ENCODE results near the gene NECAB2.

NECAB2 gene

GRCh38 chr16:84026606-84027005 is 58.6 kb downstream of the NECAB2 start:
- no peak overlapping the region for H3K4me3 ChIP-seq (ENCODE audit: low read depth, low read length)
- no peaks in the 10 kb centered on the region for H3K4me1 ChIP-seq (ENCODE audit: control insufficient read depth, insufficient read depth, low read length)
- H3K27me3 ChIP-seq (ENCODE audit: control insufficient read depth, insufficient read depth, low read length) = no peaks in the 10 kb centered on the region
- H3K9ac ChIP-seq (ENCODE audit: low read depth, low read length) = no peak overlapping the region
- H3K9me3 ChIP-seq (ENCODE audit: control insufficient read depth, insufficient read depth, low read length) = no peaks in the 10 kb centered on the region
- no peaks in the 10 kb centered on the region for H3K36me3 ChIP-seq (ENCODE audit: control insufficient read depth, insufficient read depth, low read length)

DNA sequence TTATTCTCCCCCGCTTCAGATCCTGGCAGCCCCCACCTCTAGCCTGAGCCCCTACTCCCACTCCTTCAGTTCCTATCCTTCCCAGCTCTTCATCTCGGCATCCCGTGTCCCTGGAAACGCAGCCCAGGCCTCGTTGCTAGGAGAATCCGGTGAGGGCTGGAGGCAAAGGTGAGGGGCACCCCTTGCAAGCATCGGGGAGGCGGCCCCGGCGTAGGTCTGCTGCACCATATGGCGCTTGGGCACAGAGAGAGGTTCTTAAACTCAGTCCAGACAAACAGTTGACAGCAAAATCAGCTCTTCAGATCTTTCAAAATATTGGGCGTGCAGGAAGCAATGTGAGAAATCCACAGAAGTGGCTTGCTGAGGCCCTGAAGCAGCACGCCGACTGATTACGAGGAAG is 59.6 kb downstream of the NECAB2 start:
- H3K4me1 ChIP-seq (ENCODE audit: control insufficient read depth, insufficient read depth, low read length) = no peaks in the 10 kb centered on the region
- H3K9ac ChIP-seq (ENCODE audit: low read depth, low read length) = no peak overlapping the region
- H3K27me3 ChIP-seq (ENCODE audit: control insufficient read depth, insufficient read depth, low read length) = no peaks in the 10 kb centered on the region
- H3K36me3 ChIP-seq (ENCODE audit: control insufficient read depth, insufficient read depth, low read length) = no peaks in the 10 kb centered on the region
- no peaks in the 10 kb centered on the region for H3K9me3 ChIP-seq (ENCODE audit: control insufficient read depth, insufficient read depth, low read length)
- no peak overlapping the region for H3K4me3 ChIP-seq (ENCODE audit: low read depth, low read length)

DNA sequence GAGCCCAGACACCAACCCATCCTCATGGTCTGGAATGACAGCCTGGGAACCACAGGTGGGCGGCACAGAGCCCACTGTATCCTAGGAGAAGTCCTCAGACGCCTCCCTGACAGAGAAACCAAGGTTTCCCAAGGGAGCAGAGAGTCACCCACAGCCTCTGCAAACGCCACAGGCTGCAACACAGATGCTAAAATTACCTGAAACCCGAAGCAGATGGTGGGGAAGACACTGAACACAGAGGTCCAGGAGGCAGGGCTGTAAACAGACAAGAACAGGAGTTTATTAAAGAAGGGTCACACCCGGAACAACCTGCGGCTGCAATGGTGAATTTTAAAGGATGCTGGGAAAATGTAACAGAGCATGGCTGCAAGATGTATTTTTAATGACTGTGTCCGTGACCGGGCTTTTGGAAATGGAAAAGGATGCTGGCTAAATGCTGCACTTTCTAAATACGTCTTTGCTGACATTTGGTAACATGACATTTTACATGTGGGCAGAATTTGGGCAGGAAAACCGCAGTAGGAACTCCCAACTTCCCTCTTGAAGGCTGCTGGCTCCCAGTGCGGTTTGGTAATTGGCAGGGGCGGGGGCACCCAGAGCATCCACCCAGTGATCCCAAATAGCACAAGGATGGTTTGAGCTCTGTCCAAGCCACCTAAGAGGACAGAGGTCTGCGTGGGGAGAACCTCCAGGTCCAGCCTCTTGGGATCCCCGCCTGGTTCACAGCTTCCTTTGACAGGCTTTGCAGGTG is 61.4 kb downstream of the NECAB2 start:
- Histone ChIP-seq H3K4me1 (ENCODE audit: control insufficient read depth, insufficient read depth, low read length) (no peaks in the 10 kb centered on the region), H3K9ac (ENCODE audit: low read depth, low read length) (no peak overlapping the region), H3K27me3 (ENCODE audit: control insufficient read depth, insufficient read depth, low read length) (no peaks in the 10 kb centered on the region), H3K4me3 (ENCODE audit: low read depth, low read length) (no peak overlapping the region), H3K9me3 (ENCODE audit: control insufficient read depth, insufficient read depth, low read length) (no peaks in the 10 kb centered on the region), H3K36me3 (ENCODE audit: control insufficient read depth, insufficient read depth, low read length) (no peaks in the 10 kb centered on the region)

DNA sequence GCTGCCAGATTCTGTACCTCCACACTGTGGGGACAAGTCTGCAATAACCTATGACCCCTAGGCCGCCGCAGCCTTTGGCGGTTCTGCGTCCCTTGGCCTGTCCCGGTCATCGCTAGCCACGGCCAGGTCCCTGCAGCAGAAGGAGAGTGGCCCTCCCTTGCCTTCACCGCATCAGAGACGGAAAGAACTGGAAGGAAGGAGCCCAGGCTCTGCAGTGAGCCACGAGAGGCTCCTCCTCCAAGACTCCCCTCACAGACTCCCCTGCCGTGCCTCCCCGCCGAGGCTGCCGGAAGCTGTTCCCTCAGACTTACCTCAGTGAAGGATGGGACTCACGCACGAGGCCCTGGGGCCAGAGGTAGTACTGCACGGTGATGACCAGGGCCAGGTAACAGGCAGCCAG is 63.5 kb downstream of the NECAB2 start:
- no peaks in the 10 kb centered on the region for H3K36me3 ChIP-seq (ENCODE audit: control insufficient read depth, insufficient read depth, low read length)
- no peaks in the 10 kb centered on the region for H3K4me1 ChIP-seq (ENCODE audit: control insufficient read depth, insufficient read depth, low read length)
- H3K4me3 ChIP-seq (ENCODE audit: low read depth, low read length) = no peak overlapping the region
- H3K27me3 ChIP-seq (ENCODE audit: control insufficient read depth, insufficient read depth, low read length) = no peaks in the 10 kb centered on the region
- H3K9ac ChIP-seq (ENCODE audit: low read depth, low read length) = no peak overlapping the region
- H3K9me3 ChIP-seq (ENCODE audit: control insufficient read depth, insufficient read depth, low read length) = no peaks in the 10 kb centered on the region

GRCh38 chr16:84032458-84033178 is 64.6 kb downstream of the NECAB2 start:
- no peaks in the 10 kb centered on the region for H3K9me3 ChIP-seq (ENCODE audit: control insufficient read depth, insufficient read depth, low read length)
- H3K36me3 ChIP-seq (ENCODE audit: control insufficient read depth, insufficient read depth, low read length) = no peaks in the 10 kb centered on the region
- no peaks in the 10 kb centered on the region for H3K4me1 ChIP-seq (ENCODE audit: control insufficient read depth, insufficient read depth, low read length)
- no peaks in the 10 kb centered on the region for H3K27me3 ChIP-seq (ENCODE audit: control insufficient read depth, insufficient read depth, low read length)
- H3K9ac ChIP-seq (ENCODE audit: low read depth, low read length) = no peak overlapping the region
- no peak overlapping the region for H3K4me3 ChIP-seq (ENCODE audit: low read depth, low read length)

- Histone ChIP-seq H3K36me3 (ENCODE audit: control insufficient read depth, insufficient read depth, low read length) (no peaks in the 10 kb centered on the region), H3K9ac (ENCODE audit: low read depth, low read length) (no peak overlapping the region), H3K4me1 (ENCODE audit: control insufficient read depth, insufficient read depth, low read length) (no peaks in the 10 kb centered on the region), H3K4me3 (ENCODE audit: low read depth, low read length) (no peak overlapping the region), H3K9me3 (ENCODE audit: control insufficient read depth, insufficient read depth, low read length) (no peaks in the 10 kb centered on the region), H3K27me3 (ENCODE audit: control insufficient read depth, insufficient read depth, low read length) (no peaks in the 10 kb centered on the region)
Measured at GRCh38 chr16:84033251-84034195, 65.5 kb downstream of the NECAB2 start.

DNA sequence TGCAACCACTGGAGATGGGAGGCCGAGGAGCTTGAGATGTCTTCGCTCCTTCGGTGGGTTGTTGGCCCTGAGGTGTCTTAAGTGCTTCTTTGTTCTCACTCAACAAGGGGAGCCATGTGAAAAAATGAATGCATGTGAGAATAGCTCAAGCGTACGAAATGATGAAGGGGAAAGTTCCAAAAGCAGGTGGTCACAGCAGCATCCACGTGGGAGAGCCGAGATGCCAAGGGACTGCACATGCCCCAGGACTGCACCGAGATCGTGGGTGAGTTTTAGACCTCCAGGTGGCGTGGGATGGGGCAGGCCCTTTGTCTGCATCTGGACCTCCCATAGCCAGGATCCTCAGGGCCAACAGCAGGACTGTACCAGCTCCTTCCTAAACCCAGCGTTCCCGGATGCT is 66.5 kb downstream of the NECAB2 start:
- H3K9me3 ChIP-seq (ENCODE audit: control insufficient read depth, insufficient read depth, low read length) = no peaks in the 10 kb centered on the region

GRCh38 chr16:84036131-84036530 is 68.1 kb downstream of the NECAB2 start:
- no peak overlapping the region for H3K9ac ChIP-seq (ENCODE audit: low read depth, low read length)
- H3K4me3 ChIP-seq (ENCODE audit: low read depth, low read length) = no peak overlapping the region
- H3K4me1 ChIP-seq (ENCODE audit: control insufficient read depth, insufficient read depth, low read length) = no peaks in the 10 kb centered on the region
- H3K9me3 ChIP-seq (ENCODE audit: control insufficient read depth, insufficient read depth, low read length) = no peaks in the 10 kb centered on the region
- H3K27me3 ChIP-seq (ENCODE audit: control insufficient read depth, insufficient read depth, low read length) = no peaks in the 10 kb centered on the region
- no peaks in the 10 kb centered on the region for H3K36me3 ChIP-seq (ENCODE audit: control insufficient read depth, insufficient read depth, low read length)

More for the DNA sequence above, 66.5 kb downstream of the NECAB2 start:
- H3K4me3 ChIP-seq (ENCODE audit: low read depth, low read length) = no peak overlapping the region
- no peaks in the 10 kb centered on the region for H3K27me3 ChIP-seq (ENCODE audit: control insufficient read depth, insufficient read depth, low read length)
- H3K9ac ChIP-seq (ENCODE audit: low read depth, low read length) = no peak overlapping the region
- H3K4me1 ChIP-seq (ENCODE audit: control insufficient read depth, insufficient read depth, low read length) = no peaks in the 10 kb centered on the region
- H3K36me3 ChIP-seq (ENCODE audit: control insufficient read depth, insufficient read depth, low read length) = no peaks in the 10 kb centered on the region

DNA sequence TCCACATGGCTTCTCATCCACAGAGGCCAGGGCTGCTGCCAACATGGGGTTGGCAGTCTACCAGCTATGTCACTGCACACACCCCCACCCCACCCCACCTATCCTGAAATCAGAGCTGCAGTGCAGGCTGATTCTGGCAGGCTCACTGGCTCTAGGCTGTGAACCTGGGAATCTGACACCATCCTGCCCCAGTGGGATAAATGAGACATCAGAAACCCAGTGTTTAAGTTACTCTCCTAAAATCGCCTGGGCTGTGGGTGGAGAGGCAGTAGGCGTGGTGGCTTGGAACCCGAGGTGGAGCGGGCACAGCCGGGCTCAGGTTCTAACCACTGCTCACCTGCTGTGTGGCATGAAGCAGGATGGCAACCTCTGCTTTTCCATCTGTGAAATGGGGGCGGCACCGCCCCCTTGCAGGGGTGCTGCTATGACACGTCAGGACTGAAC is 69.0 kb downstream of the NECAB2 start:
- no peaks in the 10 kb centered on the region for H3K27me3 ChIP-seq (ENCODE audit: control insufficient read depth, insufficient read depth, low read length)

DNA sequence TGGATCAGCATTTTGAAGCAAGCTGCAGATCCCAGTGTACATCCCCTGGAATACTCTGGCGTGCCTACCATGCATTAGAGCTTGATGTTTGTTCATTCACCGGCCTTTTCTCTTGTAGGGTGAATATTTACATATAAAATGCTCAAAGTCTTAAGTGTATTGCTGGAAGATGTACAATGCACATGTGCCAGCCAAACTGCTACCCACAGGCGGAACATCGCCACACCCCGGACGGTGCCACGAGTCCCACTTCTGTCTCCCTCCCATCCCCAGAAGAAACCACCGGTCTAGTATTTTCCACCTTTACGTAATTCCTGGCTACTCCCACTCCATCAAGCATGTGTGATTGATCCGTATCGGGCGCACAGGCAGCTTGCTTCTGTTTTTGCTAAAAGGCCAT is 70.4 kb downstream of the NECAB2 start:
- Histone ChIP-seq H3K27me3 (ENCODE audit: control insufficient read depth, insufficient read depth, low read length) (no peaks in the 10 kb centered on the region), H3K36me3 (ENCODE audit: control insufficient read depth, insufficient read depth, low read length) (no peaks in the 10 kb centered on the region), H3K9me3 (ENCODE audit: control insufficient read depth, insufficient read depth, low read length) (no peaks in the 10 kb centered on the region), H3K9ac (ENCODE audit: low read depth, low read length) (no peak overlapping the region), H3K4me3 (ENCODE audit: low read depth, low read length) (no peak overlapping the region), H3K4me1 (ENCODE audit: control insufficient read depth, insufficient read depth, low read length) (peaks cover 4% of the 10 kb centered on the region)

More for the DNA sequence above, 69.0 kb downstream of the NECAB2 start:
- no peaks in the 10 kb centered on the region for H3K9me3 ChIP-seq (ENCODE audit: control insufficient read depth, insufficient read depth, low read length)
- H3K9ac ChIP-seq (ENCODE audit: low read depth, low read length) = no peak overlapping the region
- H3K36me3 ChIP-seq (ENCODE audit: control insufficient read depth, insufficient read depth, low read length) = no peaks in the 10 kb centered on the region
- no peak overlapping the region for H3K4me3 ChIP-seq (ENCODE audit: low read depth, low read length)
- H3K4me1 ChIP-seq (ENCODE audit: control insufficient read depth, insufficient read depth, low read length) = no peaks in the 10 kb centered on the region

- no peaks in the 10 kb centered on the region for H3K27me3 ChIP-seq (ENCODE audit: control insufficient read depth, insufficient read depth, low read length)
- no peak overlapping the region for H3K4me3 ChIP-seq (ENCODE audit: low read depth, low read length)
- no peak overlapping the region for H3K9ac ChIP-seq (ENCODE audit: low read depth, low read length)
- H3K4me1 ChIP-seq (ENCODE audit: control insufficient read depth, insufficient read depth, low read length) = peaks cover 10% of the 10 kb centered on the region
- no peaks in the 10 kb centered on the region for H3K9me3 ChIP-seq (ENCODE audit: control insufficient read depth, insufficient read depth, low read length)
- H3K36me3 ChIP-seq (ENCODE audit: control insufficient read depth, insufficient read depth, low read length) = no peaks in the 10 kb centered on the region
Measured at GRCh38 chr16:84039696-84040095, 71.7 kb downstream of the NECAB2 start.
